Stomach smooth muscle (tissue), 2 donors: ENCODE measurements around the gene BORCS5.
"Not testable (repeated sequence)": the region's sequence is repeated elsewhere in the genome, so short reads cannot be mapped to it uniquely, and the experiment has no call there.

Experiments
- H3K27ac ChIP-seq: one replicate; pipeline ENCODE4 v1.7.0; 2013; ENCODE audit warnings: mild to moderate bottlenecking, low read length, inconsistent platforms
- H3K27me3 ChIP-seq, 2 donors: one replicate each; pipeline ENCODE4 v1.7.0; 2013; ENCODE audit warnings: low read length in 2 of 2; ENCODE audit not compliant: insufficient read depth in 2 of 2, control insufficient read depth in 1 of 2
- H3K36me3 ChIP-seq, 2 donors: one replicate each; pipeline ENCODE4 v1.7.0; 2013; ENCODE audit warnings: low read length in 2 of 2; ENCODE audit not compliant: control insufficient read depth in 2 of 2, insufficient read depth in 2 of 2
- H3K4me1 ChIP-seq: one replicate; pipeline ENCODE4 v1.7.0; 2013; ENCODE audit warnings: low read length; ENCODE audit not compliant: control insufficient read depth, insufficient read depth
- H3K4me3 ChIP-seq, 2 donors: one replicate each; pipeline ENCODE4 v1.7.0; 2013; ENCODE audit warnings: low read length in 2 of 2
- H3K9ac ChIP-seq, 2 donors: one replicate each; pipeline ENCODE4 v1.7.0; 2013; ENCODE audit warnings: low read length in 2 of 2, mild to moderate bottlenecking in 1 of 2
- H3K9me3 ChIP-seq, 2 donors: one replicate each; pipeline ENCODE4 v1.7.0; 2013; ENCODE audit warnings: low read length in 2 of 2; ENCODE audit not compliant: control insufficient read depth in 2 of 2
- donor health status: healthy.
- donor health status: Pancreatic carcinoma.

The BORCS5 gene

DNA sequence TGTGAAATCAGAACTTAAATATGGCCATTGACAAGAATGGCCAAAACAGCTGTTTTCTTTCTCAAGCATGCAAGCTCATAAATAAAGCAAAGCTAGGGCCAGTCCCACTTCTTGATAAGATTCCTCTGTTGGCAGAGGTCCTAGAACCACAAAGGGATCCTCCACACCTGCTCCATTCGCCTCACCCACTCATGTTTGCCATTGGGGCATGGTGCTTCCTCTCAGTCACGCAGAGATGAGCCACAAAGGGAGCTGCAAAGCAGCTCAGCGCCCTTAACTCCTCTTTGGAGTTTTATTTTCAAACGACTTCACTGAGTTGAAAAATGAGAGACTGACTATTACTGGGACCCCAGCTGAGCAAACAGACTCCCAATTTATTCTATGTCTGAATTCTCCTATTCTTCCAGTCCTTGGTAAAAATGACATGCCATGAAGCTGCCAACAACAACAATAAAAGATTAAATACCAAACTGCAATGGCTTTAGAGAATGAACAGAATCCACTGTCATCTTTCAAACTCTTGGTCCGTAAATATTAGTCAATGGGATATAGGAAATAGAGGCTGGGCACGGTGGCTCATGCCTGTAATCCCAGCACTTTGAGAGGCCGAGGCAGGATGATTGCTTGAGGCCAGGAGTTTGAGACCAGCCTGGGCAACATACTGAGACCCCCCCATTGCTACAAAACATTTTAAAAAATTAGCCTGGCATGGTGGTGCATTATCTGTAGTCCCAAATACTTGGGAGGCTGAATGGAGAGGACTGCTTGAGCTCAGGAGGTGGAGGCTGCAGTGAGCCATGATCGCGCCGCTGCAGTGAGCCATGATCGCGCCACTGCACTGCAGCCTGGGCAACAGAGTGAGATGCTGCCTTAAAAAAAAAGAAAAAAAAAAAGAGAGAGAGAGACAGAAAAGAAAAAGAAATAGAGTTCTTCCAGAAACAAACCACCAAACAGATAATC, 23.2 kb upstream of the BORCS5 start:
- Histone ChIP-seq H3K36me3 (peaks cover 14% of the 10 kb centered on the region in 2 donors), H3K4me3 (no peak overlapping the region), H3K27me3 (no peaks in the 10 kb centered on the region), H3K27ac (no peak overlapping the region), H3K9ac (no peak overlapping the region), H3K4me1 (no peaks in the 10 kb centered on the region), H3K9me3 (no peaks in the 10 kb centered on the region)

DNA sequence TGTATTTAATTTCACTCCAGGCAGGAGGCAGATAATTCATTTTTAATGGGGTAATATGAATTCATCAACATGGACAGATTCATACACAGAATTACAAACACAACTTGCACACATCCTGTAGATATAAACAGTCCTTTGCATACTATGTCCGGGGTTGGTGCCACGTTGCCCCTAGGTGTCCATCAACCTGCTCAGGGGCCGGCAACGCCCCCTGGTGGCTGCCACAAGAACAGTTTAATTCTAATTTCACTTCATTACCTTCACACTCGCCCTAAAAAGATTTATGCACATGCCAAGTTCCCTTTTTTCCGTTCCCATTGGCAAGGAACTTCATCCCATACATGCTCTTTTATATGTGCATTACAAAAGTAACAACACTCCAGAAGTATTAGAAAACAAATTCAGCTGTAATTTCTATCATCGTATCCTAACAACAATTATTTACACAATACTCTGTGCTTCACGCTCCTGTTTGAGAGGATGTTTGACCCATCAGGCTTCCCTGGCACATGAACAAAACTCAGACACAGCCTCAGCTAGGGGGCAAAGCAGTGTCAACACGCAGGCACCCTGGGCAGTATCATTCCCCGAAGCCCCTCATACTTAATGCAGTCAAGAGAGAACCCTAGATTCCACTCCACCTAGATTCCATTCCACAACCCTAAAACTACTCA, 22.4 kb upstream of the BORCS5 start:
- Histone ChIP-seq H3K4me3 (no peak overlapping the region), H3K27me3 (no peaks in the 10 kb centered on the region), H3K9me3 (no peaks in the 10 kb centered on the region), H3K4me1 (no peaks in the 10 kb centered on the region), H3K27ac (no peak overlapping the region), H3K36me3 (peaks cover 14 to 17% of the 10 kb centered on the region in 2 donors), H3K9ac (no peak overlapping the region)

DNA sequence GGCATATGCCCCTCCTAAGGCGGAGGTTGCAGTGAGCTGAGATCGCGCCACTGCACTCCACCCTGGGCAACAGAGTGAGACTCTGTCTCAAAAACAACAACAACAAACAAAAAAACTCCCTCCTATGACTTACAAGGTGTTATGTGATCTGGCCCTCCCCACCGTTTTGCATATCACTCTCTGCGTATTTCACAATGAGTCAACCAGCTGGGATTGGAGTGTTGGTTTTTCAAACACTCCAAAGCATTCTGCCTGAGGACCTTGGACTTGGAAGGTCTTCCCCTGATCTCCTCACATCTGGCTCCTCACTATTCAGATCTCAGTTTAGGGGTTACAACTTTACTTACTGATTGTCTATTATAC, 20.8 kb upstream of the BORCS5 start:
- Histone ChIP-seq H3K9ac (no peak overlapping the region), H3K9me3 (no peaks in the 10 kb centered on the region), H3K4me1 (no peaks in the 10 kb centered on the region), H3K27me3 (no peaks in the 10 kb centered on the region), H3K27ac (no peak overlapping the region), H3K4me3 (no peak overlapping the region), H3K36me3 (peaks cover 5 to 18% of the 10 kb centered on the region in 2 donors)

DNA sequence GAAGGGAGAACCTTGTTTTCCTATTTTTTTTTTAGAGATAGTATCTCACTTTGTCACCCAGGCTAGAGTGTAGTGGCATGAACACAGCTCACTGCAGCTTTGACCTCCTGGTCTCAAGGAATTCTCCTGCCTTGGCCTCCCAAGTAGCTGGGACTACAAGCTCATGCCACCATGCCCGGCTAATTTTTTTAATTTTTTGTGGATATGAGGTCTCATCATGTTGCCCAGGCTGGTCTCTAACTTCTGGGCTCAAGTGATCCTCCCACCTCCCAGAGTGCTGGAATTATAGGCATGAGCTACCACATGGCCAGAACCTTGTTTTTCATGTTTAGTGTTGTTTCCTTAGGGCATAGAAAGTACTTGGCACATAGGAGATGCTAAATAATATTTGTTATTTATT, 20.4 kb upstream of the BORCS5 start:
- Histone ChIP-seq H3K4me1 (no peaks in the 10 kb centered on the region), H3K9ac (no peak overlapping the region), H3K36me3 (peaks cover 5 to 19% of the 10 kb centered on the region in 2 donors), H3K9me3 (no peaks in the 10 kb centered on the region), H3K27ac (no peak overlapping the region), H3K27me3 (no peaks in the 10 kb centered on the region), H3K4me3 (no peak overlapping the region)

DNA sequence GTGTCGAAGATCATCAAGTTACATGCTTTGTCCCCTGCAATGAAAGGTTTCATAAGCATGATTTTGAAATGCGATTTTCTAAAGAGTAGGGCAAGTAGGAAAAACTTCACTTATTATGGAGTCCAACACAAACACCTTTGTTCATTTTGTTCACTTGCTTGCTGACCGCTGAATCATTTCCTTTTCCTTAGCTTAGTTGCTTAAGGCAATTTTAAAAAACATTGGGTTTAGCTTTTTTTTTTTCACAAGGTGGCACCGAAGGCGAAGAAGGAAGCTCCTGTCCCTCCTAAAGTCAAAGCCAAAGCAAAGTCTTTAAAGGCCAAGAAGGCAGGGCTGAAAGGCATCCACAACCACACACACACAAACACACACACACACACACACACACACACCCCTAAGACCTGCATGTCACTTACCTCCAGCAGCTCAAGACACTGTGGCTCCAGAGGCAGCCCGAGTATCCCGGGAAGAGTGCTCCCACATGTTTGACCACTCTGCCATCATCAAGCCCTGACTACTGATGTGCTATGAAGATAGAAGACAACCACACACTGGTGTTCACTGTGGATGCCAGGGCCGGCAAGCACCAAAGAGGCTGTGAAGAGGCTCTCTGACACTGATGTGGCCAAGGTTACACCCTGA, 18.2 kb upstream of the BORCS5 start:
- no peak overlapping the region for H3K9ac ChIP-seq
- H3K36me3 ChIP-seq, result peaks cover 11 to 30% of the 10 kb centered on the region in 2 donors
- no peaks in the 10 kb centered on the region for H3K9me3 ChIP-seq
- H3K4me3 ChIP-seq, result no peak overlapping the region
- H3K27me3 ChIP-seq, result no peaks in the 10 kb centered on the region
- no peak overlapping the region for H3K27ac ChIP-seq
- H3K4me1 ChIP-seq, result no peaks in the 10 kb centered on the region

DNA sequence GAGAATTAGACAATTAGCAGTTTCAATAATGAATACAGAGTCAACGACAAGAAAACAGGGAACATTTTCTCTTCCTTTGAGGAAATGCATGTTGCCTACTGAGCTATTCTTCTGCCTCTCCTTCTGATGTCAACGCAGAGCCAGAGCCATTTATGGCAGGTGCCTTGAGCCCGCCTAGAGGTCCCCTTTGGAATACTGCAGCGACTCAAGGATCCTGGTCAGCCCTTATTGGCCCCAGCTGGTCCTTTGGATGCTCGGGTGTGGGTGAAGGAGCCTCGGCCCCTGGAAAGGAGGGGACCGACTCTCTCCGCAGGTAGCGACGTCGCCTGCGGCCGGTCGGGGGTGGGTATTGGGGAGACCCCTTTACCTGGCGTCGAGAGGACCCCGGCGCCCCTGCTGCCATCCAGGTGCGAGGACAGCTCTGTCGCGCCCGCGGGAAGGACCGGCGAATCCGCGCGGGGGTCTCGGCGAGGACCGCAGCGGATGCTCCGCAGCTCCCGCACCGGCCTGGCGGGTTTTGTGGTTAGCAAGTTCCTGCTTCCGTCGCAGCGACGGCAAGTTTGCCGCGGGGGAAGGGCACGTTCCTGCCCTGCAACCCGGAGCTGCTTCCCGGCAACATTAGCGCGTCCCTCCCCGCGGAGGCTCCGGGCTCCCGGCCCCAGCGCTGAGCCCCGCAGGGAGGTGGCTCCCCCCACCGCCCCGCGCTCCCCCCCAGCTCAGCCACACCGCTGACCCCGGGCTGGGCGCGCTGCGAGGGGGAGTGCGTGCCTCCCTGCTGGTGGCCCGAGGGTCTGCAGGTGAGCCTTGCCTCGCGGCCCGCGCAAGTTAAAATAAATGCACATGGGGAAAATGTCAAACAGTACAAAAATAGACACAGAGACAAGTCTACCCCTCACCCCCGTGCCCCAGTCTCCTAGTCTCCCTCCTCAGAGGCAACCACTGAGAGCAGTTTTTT, 6.9 kb upstream of the BORCS5 start, which contains the start of gene MANSC1:
Gene MANSC1 (minus strand): TSS at position 532 of the 955 bp plus-strand sequence. CDS start 6,928 bp downstream, outside the sequence.
- Histone ChIP-seq H3K9ac (peak within 1 kb of the TSS; percentile 84 to 89), H3K27me3 (no peaks in the 10 kb centered on the region), H3K4me3 (peak within 1 kb of the TSS; percentile 61 to 86), H3K36me3 (no peaks in the 10 kb centered on the region), H3K9me3 (no peaks in the 10 kb centered on the region), H3K4me1 (no peaks in the 10 kb centered on the region), H3K27ac (peak within 1 kb of the TSS; percentile 85)

DNA sequence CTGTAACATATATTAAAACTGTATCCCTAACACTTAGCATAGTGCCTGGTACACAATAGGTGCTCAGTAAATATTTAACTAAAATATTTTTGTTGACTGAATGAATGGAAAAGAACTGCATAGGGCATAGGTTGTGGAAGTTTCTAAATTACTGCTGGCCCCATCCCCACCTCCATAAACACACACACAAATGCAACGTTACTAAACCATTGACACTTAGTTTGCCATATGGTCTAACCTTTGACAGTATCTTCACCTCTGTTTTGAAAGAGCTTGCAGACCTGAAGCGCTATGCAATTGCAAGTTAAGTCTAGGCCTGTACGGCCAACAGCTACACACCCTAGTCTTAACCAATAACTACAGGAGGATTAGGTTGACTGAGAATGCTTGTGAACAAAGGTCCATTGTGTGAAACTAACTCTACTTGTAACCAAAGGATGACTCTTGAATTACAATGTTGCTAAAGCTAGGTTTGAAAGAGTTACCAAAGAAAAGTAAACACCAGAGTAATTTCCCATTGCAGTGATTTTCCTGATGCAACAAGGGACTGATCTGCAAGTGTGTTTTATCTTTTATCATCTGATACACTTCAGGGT, 5.9 kb upstream of the BORCS5 start:
- Histone ChIP-seq H3K9ac (peak overlapping the region in 1 of 2 donors; percentile 84), H3K4me1 (no peaks in the 10 kb centered on the region), H3K27ac (no peak overlapping the region), H3K27me3 (no peaks in the 10 kb centered on the region), H3K9me3 (no peaks in the 10 kb centered on the region), H3K36me3 (no peaks in the 10 kb centered on the region), H3K4me3 (no peak overlapping the region)

DNA sequence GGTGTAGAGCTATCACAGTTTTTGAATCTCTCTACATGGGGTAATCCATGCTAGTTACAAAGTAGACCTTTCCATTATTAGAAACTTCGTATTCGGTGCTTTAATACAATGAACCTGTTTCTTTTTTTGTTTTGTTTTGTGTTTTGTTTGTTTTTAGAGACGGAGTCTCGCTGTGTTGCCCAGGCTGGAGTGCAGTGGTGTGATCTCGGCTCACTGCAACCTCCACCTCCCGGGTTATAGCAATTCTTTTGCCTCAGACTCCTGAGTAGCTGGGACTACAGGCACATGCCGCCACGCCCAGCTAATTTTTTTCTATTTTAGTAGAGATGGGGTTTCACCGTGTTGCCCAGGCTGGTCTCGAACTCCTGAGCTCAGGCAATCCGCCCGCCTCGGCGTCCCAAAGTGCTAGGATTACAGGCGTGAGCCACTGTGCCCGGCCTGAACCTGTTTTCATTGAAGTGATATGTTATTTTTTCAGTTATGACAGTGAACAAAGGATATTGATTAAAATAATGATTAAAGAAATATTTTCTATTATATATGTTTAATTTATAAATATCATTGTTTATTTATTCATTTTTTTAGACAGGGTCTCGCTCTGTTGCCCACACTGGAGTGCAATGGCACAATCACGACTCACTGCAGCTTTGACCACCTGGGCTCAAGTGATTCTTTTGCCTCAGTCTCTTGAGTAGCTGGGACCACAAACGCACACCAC, 5.3 kb upstream of the BORCS5 start:
- not testable (repeated sequence) for H3K4me1 ChIP-seq, H3K9me3 ChIP-seq, H3K9ac ChIP-seq, H3K27me3 ChIP-seq, H3K4me3 ChIP-seq, H3K27ac ChIP-seq, H3K36me3 ChIP-seq

DNA sequence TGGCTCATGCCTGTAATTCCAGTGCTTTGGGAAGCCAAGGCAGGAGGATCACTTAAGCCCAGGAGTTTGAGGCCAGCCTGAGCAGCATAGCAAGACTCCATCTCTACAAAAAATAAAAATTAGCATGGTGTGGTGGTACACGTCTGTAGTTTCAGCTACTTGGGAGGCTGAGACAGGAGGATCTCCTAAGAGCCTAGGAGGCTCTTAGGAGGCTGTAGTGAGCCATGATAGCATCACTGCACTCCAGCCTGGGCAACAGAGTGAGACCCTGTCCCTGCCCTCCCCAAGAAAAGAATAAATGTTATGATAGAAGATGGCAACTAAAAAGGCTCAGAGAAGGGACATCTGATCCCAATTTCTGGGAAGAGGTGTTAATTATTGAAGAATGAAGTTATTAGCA, 3.6 kb upstream of the BORCS5 start:
- Histone ChIP-seq H3K27ac (no peak overlapping the region), H3K9me3 (no peaks in the 10 kb centered on the region), H3K27me3 (no peaks in the 10 kb centered on the region), H3K36me3 (no peaks in the 10 kb centered on the region), H3K4me3 (no peak overlapping the region), H3K4me1 (peaks cover 8% of the 10 kb centered on the region), H3K9ac (no peak overlapping the region)
